NCI-H1105 (cell line): ENCODE measurements around the gene CD6.
"Not testable (repeated sequence)": the region's sequence is repeated elsewhere in the genome, so short reads cannot be mapped to it uniquely, and the experiment has no call there.

Source experiments
- DNase-seq: peaks from one replicate; lab custom pipeline; 2025; lab: John Stamatoyannopoulos, UW

CD6 gene

DNA sequence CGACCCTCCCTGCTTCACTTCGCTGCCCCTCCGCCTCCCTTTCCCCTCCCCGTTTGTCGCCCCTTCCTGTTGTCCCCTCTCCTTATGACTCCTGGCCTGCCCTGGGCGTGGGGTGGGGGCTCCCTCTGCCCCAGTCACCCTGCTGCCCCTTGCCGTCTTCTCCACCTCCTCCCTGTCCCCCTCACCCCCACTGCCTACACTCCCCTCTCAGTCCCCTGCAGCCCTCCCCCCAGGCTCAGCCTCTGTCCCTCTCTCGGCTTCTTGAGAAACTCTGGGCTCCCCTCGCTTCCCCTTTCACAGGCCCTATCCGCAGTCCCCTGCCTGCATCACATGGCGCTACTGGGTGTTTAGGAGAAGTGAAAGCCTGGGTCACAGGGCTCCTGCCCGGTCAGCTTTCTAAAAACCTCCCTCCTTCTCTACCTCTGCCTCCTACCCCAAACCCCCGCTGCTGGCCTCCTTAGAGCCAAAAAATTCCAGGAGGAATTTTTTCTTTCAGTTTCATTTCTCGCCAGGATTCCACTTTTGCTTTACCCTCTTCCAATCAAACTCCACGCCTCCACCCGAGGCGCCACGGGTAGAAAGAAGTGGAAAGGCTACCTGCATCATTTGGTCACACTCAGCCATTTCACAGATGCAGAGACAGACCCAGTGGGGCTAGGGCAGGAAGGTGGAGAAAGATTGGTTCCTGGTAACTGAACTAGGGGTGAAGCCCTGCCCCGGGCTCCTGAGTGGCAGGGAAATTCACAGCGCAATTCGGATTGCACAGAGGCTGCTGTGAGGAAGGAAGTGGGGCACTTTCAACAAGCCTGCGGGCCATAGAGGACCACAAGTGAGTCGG, 19.4 kb upstream of the CD6 start, which contains the start of gene SLC15A3:
SLC15A3 (minus strand) TSS at position 273 of the 838 bp plus-strand sequence. CDS start 625 bp downstream, outside the sequence.
- DNase-seq, result no peak

- no peak for DNase-seq
Observed at GRCh38 chr11:60952742-60953170, 18.7 kb upstream of the CD6 start.

DNA sequence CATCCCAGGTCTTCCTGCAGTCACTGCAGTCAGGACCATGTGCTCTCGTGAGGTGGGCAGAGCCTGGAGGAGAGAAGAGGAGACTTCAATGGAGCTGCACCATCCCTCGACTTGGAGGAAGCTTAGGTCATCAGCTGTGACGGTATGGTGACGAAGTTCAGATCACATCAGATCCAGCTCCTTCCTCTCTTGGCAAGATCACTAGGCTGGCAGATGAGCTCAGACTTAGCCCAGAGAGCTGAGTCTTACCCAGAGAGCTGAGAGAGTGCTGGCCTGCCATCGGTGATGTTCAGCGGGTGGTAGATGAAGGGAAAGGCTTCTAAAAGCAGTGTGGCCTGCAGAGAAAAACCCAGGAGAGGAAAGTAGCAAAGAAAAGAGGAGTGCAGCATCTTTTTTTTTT, 17.7 kb upstream of the CD6 start:
- DNase-seq, result no peak

DNA sequence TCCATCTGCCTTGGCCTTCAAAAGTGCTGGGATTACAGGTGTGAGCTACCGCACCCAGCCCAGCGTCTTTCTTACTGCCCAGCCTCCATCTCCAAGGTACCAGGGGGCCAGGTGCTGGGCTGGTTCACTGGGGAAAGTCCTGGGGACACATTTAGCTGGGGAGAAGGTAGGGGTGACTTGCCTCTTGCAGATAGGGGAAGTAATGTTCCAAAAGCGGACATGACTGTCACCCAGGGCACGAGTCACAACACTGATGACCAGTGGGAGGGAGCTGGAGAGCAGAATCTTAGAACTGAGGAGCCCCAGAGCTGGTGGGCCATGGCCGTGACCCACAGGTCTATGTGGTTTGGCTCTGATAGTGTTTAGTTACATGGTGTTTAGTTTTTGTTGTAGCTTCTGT, 17.1 kb upstream of the CD6 start:
- no peak for DNase-seq

GRCh38 chr11:60955571-60955970, 15.9 kb upstream of the CD6 start:
- DNase-seq, result no peak

- DNase-seq, result no peak
Observed at GRCh38 chr11:60957188-60957587, 14.3 kb upstream of the CD6 start.

DNA sequence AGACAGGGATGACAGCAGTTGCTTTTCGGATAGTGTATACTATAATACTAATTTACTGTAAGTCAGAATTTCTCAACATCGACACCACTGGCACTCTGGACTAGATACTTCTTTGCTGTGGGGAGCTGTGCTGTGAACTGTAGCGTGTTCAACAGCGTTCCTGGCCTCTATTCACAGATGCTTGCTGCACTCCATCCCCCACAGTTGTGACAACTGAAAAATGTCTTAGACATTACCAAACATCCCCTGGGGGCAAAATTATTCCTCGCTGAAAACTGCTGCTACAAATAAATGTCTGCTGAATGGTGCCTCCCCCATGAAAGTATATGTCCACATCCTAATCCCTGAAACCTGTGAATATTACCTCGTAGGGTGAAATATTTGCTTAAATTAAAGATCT, 12.0 kb upstream of the CD6 start:
- no peak for DNase-seq

GRCh38 chr11:60960405-60960804, 11.1 kb upstream of the CD6 start:
- DNase-seq, result no peak

DNA sequence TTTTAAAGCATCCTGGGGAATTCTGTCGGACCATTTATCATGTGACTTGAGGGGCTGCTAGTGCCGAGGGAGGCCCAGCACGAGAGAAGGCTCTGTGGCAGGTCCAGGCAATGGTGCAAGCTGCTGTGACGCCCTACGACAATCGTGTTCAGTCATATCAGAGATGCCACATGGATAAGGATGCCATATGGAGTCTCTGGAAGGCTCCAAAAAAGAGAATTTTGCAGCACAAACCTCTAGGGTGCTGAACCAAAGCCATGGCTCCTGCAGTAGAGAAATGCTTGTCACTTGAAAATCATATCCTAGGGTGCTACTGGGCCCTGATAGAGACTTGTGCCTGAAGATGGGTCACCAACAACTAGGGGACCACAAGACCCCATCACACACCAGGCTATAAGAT, 6.7 kb upstream of the CD6 start:
- DNase-seq, result no peak

- DNase-seq, result no peak
Observed at GRCh38 chr11:60966890-60967289, 4.6 kb upstream of the CD6 start.

GRCh38 chr11:60968223-60968622, 3.3 kb upstream of the CD6 start:
- no peak for DNase-seq

DNA sequence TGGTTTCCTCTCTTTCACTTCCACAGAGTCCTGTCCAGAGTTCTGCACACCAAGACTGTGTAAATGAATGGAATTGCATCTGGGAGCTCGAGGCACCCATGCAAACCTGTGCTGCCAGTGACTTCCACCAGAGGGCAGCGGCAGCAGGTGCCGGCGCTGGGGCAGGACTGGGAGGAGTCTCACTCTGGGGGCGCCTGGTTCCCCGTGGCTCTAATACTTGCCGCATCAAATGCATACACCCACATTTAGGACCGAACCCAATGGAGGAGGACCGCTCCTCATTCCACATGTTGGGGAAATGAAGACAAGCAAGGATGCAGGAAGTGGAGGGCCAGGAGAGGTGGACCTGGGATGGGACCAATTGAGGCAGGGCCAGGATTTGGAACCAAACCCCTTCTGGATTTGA, 1.1 kb upstream of the CD6 start:
- DNase-seq, result no peak

DNA sequence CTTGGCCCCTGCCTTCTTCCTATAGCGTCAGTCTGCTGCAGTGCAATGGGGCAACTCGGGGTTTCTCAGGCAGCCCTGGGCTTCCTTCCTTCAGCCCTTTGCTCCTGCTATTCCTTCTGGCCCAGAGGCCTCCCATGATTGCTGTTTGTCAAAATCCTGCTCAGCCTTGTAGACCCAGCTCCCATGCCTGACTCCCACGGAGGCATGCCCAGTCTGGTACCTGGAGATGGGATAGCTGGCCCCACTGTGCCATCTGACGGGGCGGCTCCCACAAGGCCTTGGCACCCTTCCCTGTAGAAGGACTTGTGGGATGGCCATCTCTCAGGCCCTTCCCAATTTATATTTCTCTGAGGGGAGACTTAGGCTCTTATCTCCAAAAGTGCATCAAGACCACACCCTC, 590 bp upstream of the CD6 start:
- no peak for DNase-seq

DNA sequence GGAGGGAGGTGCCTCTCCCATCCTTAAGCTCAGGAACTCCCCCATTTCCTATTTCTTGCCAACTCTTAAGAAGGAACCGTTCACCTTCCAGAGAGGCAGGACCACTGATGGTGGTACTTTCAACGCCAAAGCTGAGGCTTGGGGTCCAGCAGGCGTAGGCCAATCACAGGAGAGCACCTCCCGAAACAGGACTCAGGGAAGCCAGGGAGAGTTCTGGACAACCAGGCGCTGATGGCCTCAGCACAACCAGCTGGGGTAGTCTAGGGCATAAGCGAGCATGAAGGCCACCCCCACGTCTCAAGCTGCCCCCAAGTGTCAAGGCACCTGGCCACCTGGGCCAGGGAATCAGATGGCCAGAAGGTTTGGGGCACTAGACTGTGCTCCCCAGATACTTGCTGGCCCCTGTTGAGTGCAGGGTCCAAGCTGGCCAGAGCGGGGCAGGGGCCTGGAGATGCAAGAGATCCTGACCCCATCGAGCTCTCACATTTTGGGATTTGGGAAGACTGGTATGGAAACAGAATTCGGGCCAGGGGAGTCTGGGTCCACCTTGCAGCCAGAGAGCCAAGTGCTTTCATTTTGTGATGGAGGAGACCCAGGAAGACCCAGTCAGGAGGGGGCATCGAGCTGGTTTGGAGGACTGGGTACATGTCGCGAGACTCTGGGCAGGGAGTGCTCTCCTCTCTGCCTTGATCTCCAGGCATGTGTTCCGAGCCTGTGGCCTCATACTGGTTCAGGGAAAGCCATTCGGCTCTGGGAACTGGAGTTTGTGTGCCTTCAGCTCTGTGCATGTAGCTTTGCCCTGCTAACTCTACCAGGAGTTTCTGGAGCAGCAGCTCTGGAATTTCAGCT, 926 bp downstream of the CD6 start:
- DNase-seq, result no peak

- no peak for DNase-seq
Observed at GRCh38 chr11:60973699-60974098, 2.2 kb downstream of the CD6 start.

GRCh38 chr11:60974316-60974715, 2.8 kb downstream of the CD6 start:
- DNase-seq, result not testable (repeated sequence)

DNA sequence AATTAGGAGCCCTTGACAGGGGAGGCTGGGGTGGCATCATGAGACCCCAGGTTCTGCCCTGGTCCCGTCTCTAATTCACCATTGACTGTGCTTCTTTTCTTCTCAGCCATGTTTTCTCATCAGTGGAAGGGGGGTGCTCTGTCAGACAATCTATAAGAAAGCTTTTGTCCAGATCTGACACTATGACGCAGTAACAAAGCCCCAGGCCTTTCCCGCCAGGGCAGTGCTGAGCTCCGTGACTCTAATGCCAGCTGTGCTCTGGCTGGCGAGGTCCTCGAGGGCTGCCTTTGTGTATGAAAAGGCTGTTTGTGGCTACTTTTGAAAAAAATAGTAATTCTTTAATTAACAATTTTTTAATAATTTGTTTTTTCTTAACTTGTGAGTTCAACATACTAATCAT, 3.2 kb downstream of the CD6 start:
- no peak for DNase-seq

- no peak for DNase-seq
Observed at GRCh38 chr11:60977224-60977623, 5.7 kb downstream of the CD6 start.

GRCh38 chr11:60977836-60978235, 6.4 kb downstream of the CD6 start:
- no peak for DNase-seq

DNA sequence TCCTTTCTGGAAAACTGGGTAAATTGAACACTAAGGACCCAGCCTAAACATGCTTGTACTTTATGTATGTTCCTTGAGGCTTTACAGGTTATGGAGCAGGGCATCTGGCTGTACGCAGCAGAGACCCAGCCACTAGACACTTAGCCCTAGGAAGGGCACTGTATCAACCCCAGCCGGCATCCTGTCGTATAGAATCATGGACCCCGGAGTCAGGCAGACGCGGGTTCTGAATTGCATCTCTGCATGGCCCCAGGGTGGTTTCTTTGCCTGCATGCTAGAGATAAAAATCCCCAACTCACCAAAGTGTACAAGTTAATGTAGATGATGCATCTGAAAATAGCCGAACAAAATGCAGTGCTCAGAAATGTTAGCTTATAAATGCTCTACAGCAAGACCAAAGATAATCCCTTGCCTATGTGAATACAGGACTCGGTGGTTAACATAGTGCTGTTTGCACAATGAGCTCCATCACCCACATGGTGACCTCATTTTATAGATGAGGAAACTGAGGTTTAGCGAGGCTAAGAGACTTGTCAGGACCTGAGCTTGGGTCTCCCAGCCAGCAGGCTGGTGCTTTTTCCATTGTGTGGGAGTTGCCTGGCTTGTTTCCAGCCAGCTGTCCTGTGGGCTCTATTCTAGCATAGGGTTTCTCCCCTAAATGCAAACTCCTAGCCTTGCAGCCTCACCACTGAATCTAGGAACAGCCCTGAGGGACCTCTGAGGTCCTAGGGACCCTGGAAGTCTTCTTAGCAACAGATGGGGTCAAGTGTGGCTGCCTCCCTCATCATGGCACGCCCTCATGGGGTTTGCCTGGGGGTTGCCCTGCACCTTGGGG, 7.3 kb downstream of the CD6 start:
- DNase-seq, result no peak

GRCh38 chr11:60981515-60981914, 10.0 kb downstream of the CD6 start:
- no peak for DNase-seq

GRCh38 chr11:60982184-60982583, 10.7 kb downstream of the CD6 start:
- no peak for DNase-seq
